ENCODE data around the gene SFRP2.

SFRP2 gene

DNA sequence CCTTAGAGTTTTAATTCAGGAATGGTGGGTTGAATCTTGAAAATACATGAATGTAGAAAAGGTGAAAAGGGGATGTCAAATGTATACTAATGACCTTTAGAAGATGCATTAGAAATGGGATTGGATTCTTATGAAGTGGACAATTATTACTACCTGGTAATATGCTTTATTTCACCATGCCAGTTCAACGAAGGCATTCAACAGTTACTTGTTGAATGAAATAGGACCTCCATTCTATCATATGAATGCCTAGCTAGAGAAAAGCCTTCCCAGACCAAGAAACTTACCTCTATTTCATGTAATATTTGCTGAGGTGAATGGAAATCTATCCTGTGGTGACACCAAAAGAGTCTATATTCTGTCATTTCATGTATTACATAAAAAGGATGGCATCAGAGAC, 34.6 kb upstream of the SFRP2 start:
- no peak for FAIRE-seq
- no peak for DNase-seq (ENCODE audit: insufficient read length, low spot score)
- TF ChIP-seq POLR2AphosphoS5 (IDR thresholded peaks at IDR 0.05; ENCODE audit: low read depth, low read length) (no peak), PAX5 (IDR thresholded peaks at IDR 0.05; ENCODE audit: insufficient read depth, low read length, severe bottlenecking) (no peak), SPI1 (IDR thresholded peaks at IDR 0.05; ENCODE audit: low read depth, low read length) (no peak), POLR2A (IDR thresholded peaks at IDR 0.05; ENCODE audit: low read depth, low read length) (no peak), TAF1 (IDR thresholded peaks at IDR 0.05; ENCODE audit: low read depth, low read length) (no peak), POU2F2 (IDR thresholded peaks at IDR 0.05; ENCODE audit: low read depth, low read length) (no peak)

DNA sequence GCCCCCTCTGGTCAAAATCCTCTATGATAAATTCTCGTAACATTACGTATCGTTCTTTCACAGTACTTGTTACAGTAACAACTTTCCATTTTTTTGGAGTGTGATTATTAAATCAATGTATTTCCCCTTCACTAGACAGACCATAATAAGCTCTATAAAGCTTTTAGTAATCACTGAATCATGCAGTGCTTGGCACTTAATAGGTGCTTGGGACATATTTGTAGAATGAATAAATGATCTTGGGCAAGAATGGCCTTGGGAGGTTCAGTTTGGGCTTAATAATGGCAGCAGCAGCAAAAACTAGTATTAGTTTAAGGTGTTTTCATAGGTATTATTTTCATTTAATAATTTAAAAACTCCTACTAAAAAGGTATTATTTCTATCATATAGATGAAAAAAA, 33.4 kb upstream of the SFRP2 start:
- no peak for TF ChIP-seq PAX5 (IDR thresholded peaks at IDR 0.05; ENCODE audit: insufficient read depth, low read length, severe bottlenecking)
- no peak for TF ChIP-seq POLR2A (IDR thresholded peaks at IDR 0.05; ENCODE audit: low read depth, low read length)
- TF ChIP-seq SPI1 (IDR thresholded peaks at IDR 0.05; ENCODE audit: low read depth, low read length) = no peak
- TF ChIP-seq TAF1 (IDR thresholded peaks at IDR 0.05; ENCODE audit: low read depth, low read length) = no peak
- no peak for TF ChIP-seq POLR2AphosphoS5 (IDR thresholded peaks at IDR 0.05; ENCODE audit: low read depth, low read length)
- TF ChIP-seq POU2F2 (IDR thresholded peaks at IDR 0.05; ENCODE audit: low read depth, low read length) = no peak
- FAIRE-seq (no peak), DNase-seq (ENCODE audit: insufficient read length, low spot score) (no peak)

DNA sequence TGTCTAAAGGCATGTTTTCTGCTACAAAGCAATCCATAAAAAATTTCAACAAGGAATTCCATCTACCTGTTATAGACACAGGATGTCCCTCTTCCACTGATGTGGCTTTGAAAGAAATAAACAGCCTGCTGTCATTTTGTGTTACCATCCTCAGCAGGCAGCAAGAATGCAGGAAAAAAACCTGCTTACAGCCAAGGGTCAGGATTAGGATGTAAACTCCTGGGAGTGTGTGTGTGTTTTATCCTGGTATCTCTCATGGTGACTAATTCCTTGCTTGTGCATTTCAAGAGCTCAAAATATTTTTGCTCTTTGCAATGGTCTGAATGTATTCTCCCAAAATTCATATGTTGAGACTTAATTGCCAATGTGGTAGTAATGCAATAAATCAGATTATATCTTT, 28.6 kb upstream of the SFRP2 start:
- no peak for FAIRE-seq
- no peak for DNase-seq (ENCODE audit: insufficient read length, low spot score)

DNA sequence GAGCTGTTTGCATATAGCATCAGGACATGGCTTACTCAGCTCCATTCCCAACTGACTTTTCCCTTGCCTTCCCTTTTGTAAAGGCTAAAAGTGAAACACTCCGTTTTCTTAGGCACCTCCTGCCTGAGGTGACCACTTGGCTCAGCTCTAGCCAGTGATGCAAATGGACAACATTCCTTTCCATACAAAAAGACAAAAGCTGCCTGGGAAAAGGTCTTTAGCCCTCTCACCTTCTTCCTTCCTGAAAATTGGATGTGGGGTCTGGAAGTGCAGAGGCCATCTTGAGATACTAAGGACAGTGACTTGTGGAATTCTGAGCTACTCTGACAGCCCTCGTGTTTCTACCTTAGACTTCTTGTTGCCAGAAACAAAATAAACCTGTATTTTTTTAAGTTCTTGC, 27.7 kb upstream of the SFRP2 start:
- TF ChIP-seq POLR2AphosphoS5 (IDR thresholded peaks at IDR 0.05; ENCODE audit: low read depth, low read length) (no peak), POLR2A (IDR thresholded peaks at IDR 0.05; ENCODE audit: low read depth, low read length) (no peak), POU2F2 (IDR thresholded peaks at IDR 0.05; ENCODE audit: low read depth, low read length) (no peak), TAF1 (IDR thresholded peaks at IDR 0.05; ENCODE audit: low read depth, low read length) (no peak), PAX5 (IDR thresholded peaks at IDR 0.05; ENCODE audit: insufficient read depth, low read length, severe bottlenecking) (no peak), SPI1 (IDR thresholded peaks at IDR 0.05; ENCODE audit: low read depth, low read length) (no peak)
- no peak for FAIRE-seq
- no peak for DNase-seq (ENCODE audit: insufficient read length, low spot score)

More for the DNA sequence above, 28.6 kb upstream of the SFRP2 start:
- TF ChIP-seq SPI1 (IDR thresholded peaks at IDR 0.05; ENCODE audit: low read depth, low read length) (no peak), PAX5 (IDR thresholded peaks at IDR 0.05; ENCODE audit: insufficient read depth, low read length, severe bottlenecking) (no peak), POLR2A (IDR thresholded peaks at IDR 0.05; ENCODE audit: low read depth, low read length) (no peak), POLR2AphosphoS5 (IDR thresholded peaks at IDR 0.05; ENCODE audit: low read depth, low read length) (no peak), TAF1 (IDR thresholded peaks at IDR 0.05; ENCODE audit: low read depth, low read length) (no peak), POU2F2 (IDR thresholded peaks at IDR 0.05; ENCODE audit: low read depth, low read length) (no peak)

DNA sequence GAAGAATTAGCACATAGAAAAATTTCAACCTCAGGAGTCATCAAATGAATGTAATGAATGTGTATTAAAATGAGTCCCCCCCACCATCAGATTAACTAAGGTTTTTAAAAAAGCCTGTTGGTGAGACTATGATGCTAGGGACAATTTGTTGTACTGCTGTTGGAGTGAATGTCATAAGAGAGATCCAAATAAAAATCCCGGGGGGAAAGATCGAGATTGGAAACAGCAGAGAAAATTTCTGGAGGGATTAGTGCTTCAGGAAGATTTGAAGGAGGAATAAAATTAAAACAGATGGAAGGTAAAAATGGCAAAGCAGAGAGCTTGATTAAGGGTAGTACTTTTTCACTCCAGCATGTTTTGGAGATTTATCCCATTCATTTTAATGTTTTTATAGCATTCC, 25.9 kb upstream of the SFRP2 start:
- FAIRE-seq (no peak), DNase-seq (ENCODE audit: insufficient read length, low spot score) (no peak)
- no peak for TF ChIP-seq SPI1 (IDR thresholded peaks at IDR 0.05; ENCODE audit: low read depth, low read length)
- no peak for TF ChIP-seq POU2F2 (IDR thresholded peaks at IDR 0.05; ENCODE audit: low read depth, low read length)
- TF ChIP-seq TAF1 (IDR thresholded peaks at IDR 0.05; ENCODE audit: low read depth, low read length) = no peak
- TF ChIP-seq PAX5 (IDR thresholded peaks at IDR 0.05; ENCODE audit: insufficient read depth, low read length, severe bottlenecking) = no peak
- TF ChIP-seq POLR2A (IDR thresholded peaks at IDR 0.05; ENCODE audit: low read depth, low read length) = no peak
- TF ChIP-seq POLR2AphosphoS5 (IDR thresholded peaks at IDR 0.05; ENCODE audit: low read depth, low read length) = no peak

- peak; percentile 9 for FAIRE-seq
- TF ChIP-seq POLR2A (IDR thresholded peaks at IDR 0.05; ENCODE audit: low read depth, low read length) = no peak
- TF ChIP-seq PAX5 (IDR thresholded peaks at IDR 0.05; ENCODE audit: insufficient read depth, low read length, severe bottlenecking) = no peak
- TF ChIP-seq SPI1 (IDR thresholded peaks at IDR 0.05; ENCODE audit: low read depth, low read length) = no peak
- no peak for TF ChIP-seq POU2F2 (IDR thresholded peaks at IDR 0.05; ENCODE audit: low read depth, low read length)
- no peak for TF ChIP-seq TAF1 (IDR thresholded peaks at IDR 0.05; ENCODE audit: low read depth, low read length)
- TF ChIP-seq POLR2AphosphoS5 (IDR thresholded peaks at IDR 0.05; ENCODE audit: low read depth, low read length) = no peak
- no peak for DNase-seq (ENCODE audit: insufficient read length, low spot score)
Observed at GRCh38 chr4:153809916-153810810, 21.3 kb upstream of the SFRP2 start.

DNA sequence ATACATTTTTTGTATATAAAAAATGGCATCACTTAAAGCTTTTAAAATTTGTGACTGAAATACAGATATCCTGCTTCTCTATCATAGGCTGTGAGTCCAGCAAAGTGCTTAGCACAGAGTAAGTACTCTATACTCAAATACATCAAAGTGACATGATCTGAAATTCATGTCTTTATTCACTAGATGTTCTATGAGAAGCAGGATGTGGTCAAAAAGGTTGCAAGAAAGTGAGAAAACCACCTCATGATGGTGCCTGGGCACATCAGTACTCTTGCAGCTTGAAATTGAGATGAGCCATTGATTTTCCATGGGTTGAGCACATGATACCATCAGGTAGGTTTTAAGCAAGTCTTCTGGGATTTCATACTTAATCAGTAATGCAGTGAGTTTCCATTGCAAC, 20.4 kb upstream of the SFRP2 start:
- FAIRE-seq (peak; percentile 48), DNase-seq (ENCODE audit: insufficient read length, low spot score) (no peak)
- no peak for TF ChIP-seq SPI1 (IDR thresholded peaks at IDR 0.05; ENCODE audit: low read depth, low read length)
- no peak for TF ChIP-seq POLR2A (IDR thresholded peaks at IDR 0.05; ENCODE audit: low read depth, low read length)
- TF ChIP-seq PAX5 (IDR thresholded peaks at IDR 0.05; ENCODE audit: insufficient read depth, low read length, severe bottlenecking) = no peak
- no peak for TF ChIP-seq POLR2AphosphoS5 (IDR thresholded peaks at IDR 0.05; ENCODE audit: low read depth, low read length)
- no peak for TF ChIP-seq TAF1 (IDR thresholded peaks at IDR 0.05; ENCODE audit: low read depth, low read length)
- no peak for TF ChIP-seq POU2F2 (IDR thresholded peaks at IDR 0.05; ENCODE audit: low read depth, low read length)

GRCh38 chr4:153808175-153808574, 19.3 kb upstream of the SFRP2 start:
- no peak for FAIRE-seq
- no peak for DNase-seq (ENCODE audit: insufficient read length, low spot score)
- no peak for TF ChIP-seq POLR2A (IDR thresholded peaks at IDR 0.05; ENCODE audit: low read depth, low read length)
- TF ChIP-seq POU2F2 (IDR thresholded peaks at IDR 0.05; ENCODE audit: low read depth, low read length) = no peak
- TF ChIP-seq PAX5 (IDR thresholded peaks at IDR 0.05; ENCODE audit: insufficient read depth, low read length, severe bottlenecking) = no peak
- TF ChIP-seq POLR2AphosphoS5 (IDR thresholded peaks at IDR 0.05; ENCODE audit: low read depth, low read length) = no peak
- no peak for TF ChIP-seq TAF1 (IDR thresholded peaks at IDR 0.05; ENCODE audit: low read depth, low read length)
- no peak for TF ChIP-seq SPI1 (IDR thresholded peaks at IDR 0.05; ENCODE audit: low read depth, low read length)

GRCh38 chr4:153806073-153806472, 17.2 kb upstream of the SFRP2 start:
- no peak for DNase-seq (ENCODE audit: insufficient read length, low spot score)
- TF ChIP-seq SPI1 (IDR thresholded peaks at IDR 0.05; ENCODE audit: low read depth, low read length) (no peak), PAX5 (IDR thresholded peaks at IDR 0.05; ENCODE audit: insufficient read depth, low read length, severe bottlenecking) (no peak), POLR2AphosphoS5 (IDR thresholded peaks at IDR 0.05; ENCODE audit: low read depth, low read length) (no peak), POLR2A (IDR thresholded peaks at IDR 0.05; ENCODE audit: low read depth, low read length) (no peak), TAF1 (IDR thresholded peaks at IDR 0.05; ENCODE audit: low read depth, low read length) (no peak), POU2F2 (IDR thresholded peaks at IDR 0.05; ENCODE audit: low read depth, low read length) (no peak)
- FAIRE-seq = no peak

Measured in GM12891 (cell line).